MM.1S (cell line): ENCODE results near the gene KIZ.

Source experiments
- DNase-seq: peaks from one replicate; pipeline ENCODE4 v3.0.0-alpha.2; 2015
- H2AFZ ChIP-seq: fragments of 300-600 bp; sonication (generic); 2 replicates; pipeline ENCODE4 v1.6.0; 2016; ENCODE audit warnings: antibody characterized with exemption, low read length
- H3F3A ChIP-seq: fragments of 300-600 bp; sonication (generic); 2 replicates; pipeline ENCODE4 v1.6.1; 2016; ENCODE audit warnings: mild to moderate bottlenecking, antibody characterized with exemption, low read length, moderate library complexity, mixed read lengths; ENCODE audit not compliant: insufficient read depth
- H3K27ac ChIP-seq: fragments of 300-600 bp; sonication (generic); 2 replicates; pipeline ENCODE4 v1.5.1; 2016; ENCODE audit warnings: mild to moderate bottlenecking, low read length
- H3K27me3 ChIP-seq: fragments of 300-600 bp; sonication (generic); replicated peaks from 2 replicates; pipeline ENCODE4 v1.6.0; 2016; ENCODE audit warnings: low read length; ENCODE audit not compliant: insufficient read depth
- H3K36me3 ChIP-seq: fragments of 300-600 bp; sonication (generic); replicated peaks from 2 replicates; pipeline ENCODE4 v1.6.1; 2016; ENCODE audit warnings: mild to moderate bottlenecking, low read length, mixed read lengths; ENCODE audit not compliant: insufficient read depth
- H3K4me1 ChIP-seq: fragments of 300-600 bp; sonication (generic); 2 replicates; pipeline ENCODE4 v1.6.1; 2016; ENCODE audit warnings: low read length, mixed read lengths
- H3K4me2 ChIP-seq: fragments of 300-600 bp; sonication (generic); 2 replicates; pipeline ENCODE4 v1.6.0; 2016; ENCODE audit warnings: low read depth, low read length
- H3K4me3 ChIP-seq: fragments of 300-600 bp; sonication (generic); 2 replicates; pipeline ENCODE4 v1.5.1; 2016; ENCODE audit warnings: low read length, mixed read lengths
- H3K79me2 ChIP-seq: fragments of 300-600 bp; sonication (generic); 2 replicates; pipeline ENCODE4 v1.6.1; 2016; ENCODE audit warnings: mixed run types, low read length, mixed read lengths
- H3K9ac ChIP-seq: fragments of 300-600 bp; sonication (generic); 2 replicates; pipeline ENCODE4 v1.6.1; 2016; ENCODE audit warnings: low read length, mixed read lengths
- H3K9me2 ChIP-seq: fragments of 300-600 bp; sonication (generic); replicated peaks from 2 replicates; pipeline ENCODE4 v1.6.1; 2016; ENCODE audit warnings: mild to moderate bottlenecking, low read length, mixed read lengths; ENCODE audit not compliant: insufficient read depth
- H3K9me3 ChIP-seq: fragments of 300-600 bp; sonication (generic); replicated peaks from 2 replicates; pipeline ENCODE4 v1.6.1; 2016; ENCODE audit warnings: mild to moderate bottlenecking, low read length, mixed read lengths; ENCODE audit not compliant: insufficient read depth
- H4K20me1 ChIP-seq: fragments of 300-600 bp; sonication (generic); 2 replicates; pipeline ENCODE4 v1.6.1; 2016; ENCODE audit warnings: mild to moderate bottlenecking, low read length, moderate library complexity, mixed read lengths; ENCODE audit not compliant: insufficient read depth
- EZH2 ChIP-seq: fragments of 300-600 bp; sonication (generic); optimal IDR thresholded peaks from 2 replicates; pipeline ENCODE3; 2017; ENCODE audit warnings: low read depth, mild to moderate bottlenecking, antibody characterized with exemption, low read length, mixed read lengths
- EZH2phosphoT487 ChIP-seq: fragments of 300-600 bp; sonication (generic); IDR thresholded peaks from 2 replicates; pipeline ENCODE4 v1.6.1; 2018; ENCODE audit warnings: antibody characterized with exemption, low read length
- TF ChIP-seq, protein P1 (sequence below): fragments of 300-600 bp; sonication (generic); IDR thresholded peaks from 2 replicates; pipeline ENCODE4 v1.5.1; 2016; ENCODE audit warnings: antibody characterized with exemption, low read length, mixed read lengths

Gene KIZ

DNA sequence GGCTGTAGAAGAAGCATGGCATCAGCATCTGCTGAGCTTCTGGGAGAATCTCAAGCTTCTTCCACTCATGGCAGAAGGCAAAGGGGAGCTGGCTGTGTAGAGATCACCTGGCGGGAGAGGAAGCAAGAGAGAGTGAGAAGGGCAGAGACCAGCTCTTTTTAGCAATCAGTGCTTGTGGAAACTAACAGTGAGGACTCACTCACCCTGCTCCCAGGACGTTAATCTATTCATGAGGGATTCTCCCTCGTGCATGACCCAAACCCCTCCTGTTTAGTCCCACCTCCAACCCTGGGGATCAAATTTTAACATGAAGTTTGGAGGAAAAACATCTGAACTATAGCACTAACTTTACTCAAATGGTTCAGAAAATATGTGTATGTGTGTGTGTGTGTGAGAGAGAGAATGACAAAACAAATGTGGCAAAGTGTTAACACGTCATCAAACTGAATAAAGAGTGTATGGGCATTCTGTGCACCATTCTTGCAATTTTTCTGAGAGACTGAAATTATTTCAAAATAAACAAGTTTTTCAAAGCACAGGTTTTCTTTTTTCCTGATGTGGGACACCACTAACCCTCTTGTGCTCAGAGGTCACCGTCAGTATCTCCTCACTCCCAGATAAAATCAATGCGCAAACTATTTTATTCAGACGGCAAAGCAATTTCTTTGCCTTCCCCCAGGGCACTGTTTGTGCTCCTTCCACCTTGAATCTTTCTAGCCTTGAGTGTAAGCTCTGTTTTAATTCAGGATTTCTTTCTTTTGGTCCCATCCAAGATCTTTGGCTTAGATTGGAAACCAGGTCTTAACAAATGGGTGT is 154.0 kb downstream of the KIZ start:
- TF ChIP-seq, protein P1, sequence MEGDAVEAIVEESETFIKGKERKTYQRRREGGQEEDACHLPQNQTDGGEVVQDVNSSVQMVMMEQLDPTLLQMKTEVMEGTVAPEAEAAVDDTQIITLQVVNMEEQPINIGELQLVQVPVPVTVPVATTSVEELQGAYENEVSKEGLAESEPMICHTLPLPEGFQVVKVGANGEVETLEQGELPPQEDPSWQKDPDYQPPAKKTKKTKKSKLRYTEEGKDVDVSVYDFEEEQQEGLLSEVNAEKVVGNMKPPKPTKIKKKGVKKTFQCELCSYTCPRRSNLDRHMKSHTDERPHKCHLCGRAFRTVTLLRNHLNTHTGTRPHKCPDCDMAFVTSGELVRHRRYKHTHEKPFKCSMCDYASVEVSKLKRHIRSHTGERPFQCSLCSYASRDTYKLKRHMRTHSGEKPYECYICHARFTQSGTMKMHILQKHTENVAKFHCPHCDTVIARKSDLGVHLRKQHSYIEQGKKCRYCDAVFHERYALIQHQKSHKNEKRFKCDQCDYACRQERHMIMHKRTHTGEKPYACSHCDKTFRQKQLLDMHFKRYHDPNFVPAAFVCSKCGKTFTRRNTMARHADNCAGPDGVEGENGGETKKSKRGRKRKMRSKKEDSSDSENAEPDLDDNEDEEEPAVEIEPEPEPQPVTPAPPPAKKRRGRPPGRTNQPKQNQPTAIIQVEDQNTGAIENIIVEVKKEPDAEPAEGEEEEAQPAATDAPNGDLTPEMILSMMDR: no peak
- TF ChIP-seq EZH2 (no peak), EZH2phosphoT487 (no peak)
- no peaks in the 10 kb centered on the region for H3K36me3 ChIP-seq

DNA sequence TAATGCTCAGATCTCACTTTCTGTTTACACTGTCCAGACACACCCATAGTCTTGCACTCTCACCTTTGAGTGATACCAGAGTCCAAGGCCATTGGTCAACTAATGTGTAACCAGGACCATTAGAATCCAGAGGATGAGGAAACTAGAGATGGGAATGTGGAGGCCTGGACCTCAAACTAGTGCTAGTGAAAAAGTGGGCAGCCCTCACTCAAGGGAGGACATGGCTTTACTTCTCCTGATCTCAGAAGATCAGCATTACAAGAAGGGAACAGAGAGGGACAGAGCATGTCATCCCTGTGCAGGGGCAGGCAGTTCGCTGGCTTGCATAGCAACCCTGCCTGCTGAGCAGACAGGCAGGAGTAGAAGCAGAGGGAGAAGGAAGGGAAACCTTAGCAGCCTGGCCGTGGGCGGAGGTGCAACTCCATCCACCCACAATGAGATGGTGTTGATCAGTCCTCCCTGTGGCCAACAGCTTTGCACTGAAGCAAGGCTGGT is 154.7 kb downstream of the KIZ start:
- Histone ChIP-seq H3K27me3 (no peaks in the 10 kb centered on the region), H2AFZ (no peak overlapping the region), H3K4me2 (no peak overlapping the region), H3F3A (no peaks in the 10 kb centered on the region), H3K9me3 (no peaks in the 10 kb centered on the region), H4K20me1 (no peaks in the 10 kb centered on the region), H3K4me1 (no peaks in the 10 kb centered on the region), H3K9me2 (no peaks in the 10 kb centered on the region), H3K36me3 (no peaks in the 10 kb centered on the region), H3K27ac (no peak overlapping the region), H3K79me2 (no peaks in the 10 kb centered on the region), H3K9ac (no peak overlapping the region), H3K4me3 (no peak overlapping the region)
- no peak for DNase-seq
- TF ChIP-seq, protein P1: no peak
- no peak for TF ChIP-seq EZH2
- TF ChIP-seq EZH2phosphoT487: no peak

More for the DNA sequence above, 154.0 kb downstream of the KIZ start:
- no peak for DNase-seq
- no peaks in the 10 kb centered on the region for H3K9me3 ChIP-seq
- H3F3A ChIP-seq: no peaks in the 10 kb centered on the region
- no peaks in the 10 kb centered on the region for H4K20me1 ChIP-seq
- no peak overlapping the region for H2AFZ ChIP-seq
- no peak overlapping the region for H3K4me3 ChIP-seq
- no peak overlapping the region for H3K27ac ChIP-seq
- no peaks in the 10 kb centered on the region for H3K79me2 ChIP-seq
- no peak overlapping the region for H3K4me2 ChIP-seq
- H3K9me2 ChIP-seq: no peaks in the 10 kb centered on the region
- H3K4me1 ChIP-seq: no peaks in the 10 kb centered on the region
- no peaks in the 10 kb centered on the region for H3K27me3 ChIP-seq
- H3K9ac ChIP-seq: no peak overlapping the region

GRCh38 chr20:21286775-21287174 is 160.9 kb downstream of the KIZ start:
- Histone ChIP-seq H3K9me3 (no peaks in the 10 kb centered on the region), H4K20me1 (no peaks in the 10 kb centered on the region), H3K27me3 (no peaks in the 10 kb centered on the region), H3K36me3 (no peaks in the 10 kb centered on the region), H3K79me2 (no peaks in the 10 kb centered on the region), H3F3A (no peaks in the 10 kb centered on the region), H3K4me3 (no peak overlapping the region), H3K9me2 (no peaks in the 10 kb centered on the region), H2AFZ (no peak overlapping the region), H3K4me1 (no peaks in the 10 kb centered on the region), H3K27ac (no peak overlapping the region), H3K9ac (no peak overlapping the region), H3K4me2 (no peak overlapping the region)
- DNase-seq: no peak
- TF ChIP-seq EZH2 (no peak), EZH2phosphoT487 (no peak)
- TF ChIP-seq, protein P1: no peak
